Skeletal muscle cell (primary cell): ENCODE measurements around the gene SSR3.
"Not testable (repeated sequence)": the region's sequence is repeated elsewhere in the genome, so short reads cannot be mapped to it uniquely, and the experiment has no call there.

Experiments
- DNase-seq: peaks from one replicate; pipeline ENCODE4 v3.0.0-alpha.2; 2010; ENCODE audit warnings: low read depth
- H3K4me3 ChIP-seq: 2 replicates; pipeline ENCODE4 v1.5.1; 2011; ENCODE audit warnings: low read depth, mild to moderate bottlenecking, control low read depth, low read length, moderate library complexity

Gene SSR3

DNA sequence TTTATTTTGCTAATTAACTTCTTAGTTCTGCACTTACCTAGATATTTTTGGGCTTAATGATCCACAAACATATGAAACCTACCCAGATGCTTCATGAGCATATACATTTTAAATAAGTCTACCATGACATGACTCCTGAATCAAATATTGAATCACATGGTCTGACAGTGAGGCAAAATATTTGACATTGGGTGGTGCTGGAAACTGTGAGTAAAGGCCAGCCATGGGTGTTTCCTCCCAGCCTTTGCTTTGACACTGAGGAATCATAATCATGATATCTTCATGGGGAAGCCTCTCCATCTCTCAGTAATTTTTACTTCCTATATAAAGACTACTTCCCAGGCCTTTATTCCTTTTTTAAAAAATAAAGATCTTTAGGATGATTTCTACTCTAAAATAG lies 22.8 kb upstream of the SSR3 start:
- no peak for DNase-seq

DNA sequence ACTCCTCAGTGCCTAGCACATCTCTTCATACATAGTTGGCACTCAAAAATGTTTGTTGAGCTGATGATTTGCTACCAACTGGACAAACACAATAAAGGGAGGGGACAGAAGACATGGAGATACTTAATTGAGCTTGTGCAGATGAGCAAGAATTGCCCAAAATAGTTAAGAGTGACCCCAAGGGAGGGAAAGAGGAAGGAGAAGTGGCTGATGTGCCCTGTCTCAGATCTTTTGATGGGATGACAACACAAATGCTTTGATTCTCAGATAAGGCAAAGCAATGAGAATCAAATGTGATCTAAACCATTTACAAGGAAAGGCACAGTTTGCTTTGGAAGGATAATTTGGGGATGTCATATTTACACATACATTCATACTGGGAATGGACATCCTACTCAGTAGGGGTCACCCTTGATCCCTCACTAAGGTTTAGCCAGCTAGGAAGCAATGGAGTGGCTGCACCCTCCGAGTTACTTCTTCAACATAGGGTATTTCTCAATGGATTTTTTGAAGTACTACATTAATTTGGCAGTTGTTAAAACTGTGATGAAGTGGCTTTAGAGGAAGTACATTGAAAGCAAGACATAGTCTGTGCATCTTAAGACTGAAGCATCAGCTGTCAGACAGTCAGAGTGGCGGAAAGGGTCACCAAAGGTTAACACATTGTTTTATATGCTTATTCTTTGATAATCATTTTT lies 21.9 kb upstream of the SSR3 start:
- H3K4me3 ChIP-seq, result no peak overlapping the region
- DNase-seq, result no peak

More for the DNA sequence above, 22.8 kb upstream of the SSR3 start:
- no peak overlapping the region for H3K4me3 ChIP-seq

DNA sequence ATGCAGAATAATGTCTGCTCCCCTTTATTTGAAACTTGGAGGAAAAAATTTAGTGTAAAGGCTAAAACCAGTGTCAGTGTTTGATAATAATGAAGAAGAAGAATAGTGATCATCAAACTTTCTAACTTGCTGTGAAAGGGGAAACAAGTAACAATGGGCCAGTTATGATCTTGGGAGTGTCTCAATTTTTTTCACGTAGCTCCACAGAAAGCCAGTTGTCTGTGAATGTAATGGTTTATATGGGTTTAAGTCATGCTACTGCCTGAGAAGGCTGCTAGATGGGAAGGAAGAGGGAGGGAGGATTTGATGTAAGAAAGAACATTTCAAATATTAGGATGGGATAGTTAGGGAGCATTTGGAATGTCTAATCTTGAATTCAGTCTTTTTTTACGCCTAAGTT lies 21.1 kb upstream of the SSR3 start:
- no peak overlapping the region for H3K4me3 ChIP-seq
- DNase-seq, result no peak

DNA sequence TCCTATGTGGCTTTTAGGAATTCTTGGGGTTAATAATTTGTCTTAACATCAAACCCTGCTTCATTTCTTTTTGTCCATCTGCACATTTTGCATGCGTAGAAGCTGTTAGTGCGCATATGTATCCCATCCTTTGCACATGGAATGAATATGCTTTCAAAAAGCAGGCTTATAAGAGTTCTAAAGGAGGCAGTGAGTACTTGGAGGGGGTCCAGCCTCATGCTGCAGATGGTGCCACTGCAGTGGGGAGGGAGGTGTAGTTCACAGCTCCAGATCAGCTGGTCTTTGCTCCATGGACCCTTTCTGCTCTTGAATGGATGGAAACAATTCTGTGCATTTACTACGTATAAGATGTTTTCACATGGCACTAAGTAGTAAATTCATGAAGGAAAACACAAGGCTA lies 20.7 kb upstream of the SSR3 start:
- no peak overlapping the region for H3K4me3 ChIP-seq
- DNase-seq, result no peak

DNA sequence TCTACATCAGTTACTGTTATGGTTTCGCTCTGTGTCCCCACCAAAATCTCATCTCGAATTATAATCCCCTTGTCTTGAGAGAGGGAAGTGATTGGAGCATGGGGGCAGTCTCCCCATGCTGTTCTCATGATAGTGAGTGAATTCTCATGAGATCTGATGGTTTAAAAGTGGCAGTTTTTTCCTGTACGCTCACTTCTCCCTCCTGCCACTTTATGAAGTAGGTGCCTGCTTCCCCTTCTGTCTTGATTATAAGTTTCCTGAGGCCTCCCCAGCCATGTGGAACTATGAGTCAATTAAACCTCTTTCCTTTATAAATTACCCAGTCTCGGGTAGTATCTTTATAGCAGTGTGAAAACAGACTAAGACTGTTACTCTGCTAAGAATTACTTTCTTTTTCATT lies 15.0 kb upstream of the SSR3 start:
- H3K4me3 ChIP-seq, DNase-seq: not testable (repeated sequence)

DNA sequence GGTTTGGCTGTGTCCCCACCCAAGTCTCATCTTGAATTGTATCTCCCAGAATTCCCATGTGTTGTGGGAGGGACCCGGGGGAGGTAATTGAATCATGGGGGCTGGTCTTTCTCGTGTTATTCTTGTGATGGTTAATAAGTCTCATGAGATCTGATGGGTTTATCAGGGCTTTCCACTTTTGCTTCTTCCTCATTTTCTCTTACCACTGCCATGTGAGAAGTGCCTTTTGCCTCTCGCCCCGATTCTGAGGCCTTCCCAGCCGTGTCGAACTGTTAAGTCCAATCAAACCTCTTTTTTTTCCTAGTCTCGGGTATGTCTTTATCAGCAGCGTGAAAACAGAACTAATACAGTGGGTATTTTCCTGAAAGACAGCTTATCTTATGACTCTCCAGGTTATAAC lies 14.1 kb upstream of the SSR3 start:
- not testable (repeated sequence) for H3K4me3 ChIP-seq, DNase-seq

DNA sequence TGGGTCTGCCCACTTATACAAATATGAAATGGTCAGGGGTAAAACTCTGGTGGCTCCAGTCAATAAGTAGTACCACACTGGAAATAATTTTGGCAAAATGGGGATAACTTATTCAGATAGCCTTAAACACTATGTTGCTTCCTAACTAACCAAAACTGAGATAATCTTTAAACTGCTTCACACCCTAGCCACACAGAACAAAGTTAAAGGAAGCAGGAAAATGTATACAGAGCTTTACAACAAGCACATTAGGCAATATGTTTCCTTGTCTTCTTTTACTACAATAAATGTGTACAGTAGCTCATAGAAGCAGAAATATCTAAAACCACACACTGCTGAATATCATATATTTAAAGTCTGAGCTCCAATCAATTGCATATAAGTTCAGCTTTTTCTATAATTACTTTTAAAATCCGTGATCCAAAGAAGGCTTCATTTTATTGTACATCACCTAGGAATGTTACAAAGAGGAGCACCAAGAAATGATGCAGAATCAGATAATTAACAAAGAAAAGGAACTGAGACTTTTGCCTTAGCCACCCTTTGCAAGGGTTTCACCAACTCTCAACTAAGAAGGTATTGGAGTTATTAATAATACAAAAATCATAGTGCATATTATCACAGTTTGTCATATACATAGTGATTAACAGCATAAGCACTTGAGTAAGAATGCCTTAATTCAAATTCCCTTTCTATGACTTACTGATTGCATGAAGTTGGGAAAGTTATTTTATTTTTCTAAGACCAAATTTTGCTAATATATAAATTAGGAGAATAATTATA lies 9.2 kb upstream of the SSR3 start:
- no peak overlapping the region for H3K4me3 ChIP-seq
- no peak for DNase-seq

DNA sequence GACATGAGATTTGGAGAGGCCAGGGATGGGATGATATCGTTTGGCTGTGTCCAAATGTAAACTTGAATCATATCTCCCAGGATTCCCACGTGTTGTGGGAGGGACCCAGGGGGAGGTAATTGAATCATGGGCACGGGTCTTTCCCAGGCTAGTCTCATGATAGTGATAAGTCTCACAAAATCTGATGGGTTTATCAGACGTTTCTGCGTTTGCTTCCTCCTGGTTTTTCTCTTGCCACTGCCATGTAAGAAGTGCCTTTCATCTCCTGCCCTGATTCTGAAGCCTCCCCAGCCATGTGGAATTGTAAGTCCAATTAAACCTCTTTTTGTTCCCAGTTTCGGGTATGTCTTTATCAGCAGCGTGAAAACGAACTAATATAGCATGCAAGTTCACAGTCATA lies 7.6 kb upstream of the SSR3 start:
- not testable (repeated sequence) for DNase-seq, H3K4me3 ChIP-seq

DNA sequence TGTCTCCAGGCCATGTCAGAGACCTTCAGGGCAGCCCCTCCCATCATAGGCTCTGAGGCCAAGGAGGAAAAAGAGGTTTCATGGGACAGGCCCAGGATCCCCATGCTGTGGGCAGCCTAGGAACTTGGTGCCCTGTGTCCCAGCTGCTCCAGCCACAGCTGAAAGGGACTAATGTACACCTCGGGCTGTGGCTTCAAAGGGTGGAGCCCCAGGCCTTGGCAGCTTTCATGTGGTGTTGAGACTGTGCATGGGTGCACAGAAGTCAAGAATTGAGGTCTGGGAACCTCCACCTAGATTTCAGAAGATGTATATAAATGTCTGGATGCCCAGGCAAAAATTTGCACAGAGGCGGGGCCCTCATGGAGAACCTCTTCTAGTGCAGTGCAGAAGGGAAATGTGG lies 6.6 kb upstream of the SSR3 start:
- no peak for DNase-seq
- H3K4me3 ChIP-seq, result no peak overlapping the region

DNA sequence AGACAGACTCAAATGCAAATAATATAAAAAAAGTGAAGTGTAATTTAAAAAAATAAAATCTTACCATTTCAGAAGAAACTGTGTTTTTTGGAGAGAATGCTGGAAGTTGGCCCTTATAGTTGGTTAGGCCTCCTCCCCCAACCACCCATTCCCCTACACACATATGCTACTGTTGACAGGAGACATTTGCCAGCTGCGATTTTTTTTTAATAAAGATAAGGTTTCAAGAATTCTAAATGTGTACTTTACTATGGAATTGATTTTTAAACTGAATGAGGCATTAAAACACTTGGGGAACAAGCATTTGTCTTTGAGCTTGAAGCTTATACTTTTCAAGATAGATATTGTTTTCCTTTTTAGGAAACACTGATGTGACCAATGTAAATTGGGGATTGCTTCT lies 4.4 kb upstream of the SSR3 start:
- no peak for DNase-seq
- H3K4me3 ChIP-seq, result no peak overlapping the region

DNA sequence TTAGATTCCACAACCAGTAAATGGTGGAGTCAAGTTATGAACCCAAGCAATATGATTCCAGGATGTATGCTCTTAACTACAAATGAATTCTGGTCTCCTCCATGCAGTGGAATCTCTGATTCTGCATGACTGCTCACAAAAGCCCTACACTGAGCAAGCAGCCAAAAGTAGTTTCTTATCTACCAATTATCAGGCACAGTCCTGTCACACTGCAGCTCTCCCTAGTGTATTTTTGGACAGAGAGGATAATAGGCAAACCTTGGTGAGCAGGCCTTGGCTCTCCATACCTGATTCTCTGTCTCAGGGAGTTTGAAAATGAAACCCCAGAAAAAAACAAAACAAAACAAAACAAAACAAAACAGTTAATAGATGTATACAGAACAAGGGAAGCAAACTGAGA lies 3.5 kb upstream of the SSR3 start:
- no peak for DNase-seq
- no peak overlapping the region for H3K4me3 ChIP-seq

DNA sequence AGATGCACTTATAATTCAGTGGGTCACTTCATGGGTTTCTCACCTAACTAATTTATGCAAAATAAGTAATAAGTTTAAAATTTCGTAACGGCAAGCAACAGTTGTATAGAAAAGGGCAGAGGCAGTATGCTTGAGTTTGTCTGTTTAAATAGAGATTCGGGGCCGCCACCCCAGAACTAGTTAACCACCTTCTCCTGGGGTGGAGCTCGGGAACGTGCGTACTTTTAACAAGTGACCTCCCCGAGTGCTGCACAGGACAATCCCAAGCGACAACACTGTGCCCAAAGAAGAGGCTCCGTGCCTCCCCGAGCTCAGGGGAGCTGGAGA lies 439 bp downstream of the SSR3 start:
- H3K4me3 ChIP-seq, result peak overlapping the region; percentile 85
- no peak for DNase-seq

DNA sequence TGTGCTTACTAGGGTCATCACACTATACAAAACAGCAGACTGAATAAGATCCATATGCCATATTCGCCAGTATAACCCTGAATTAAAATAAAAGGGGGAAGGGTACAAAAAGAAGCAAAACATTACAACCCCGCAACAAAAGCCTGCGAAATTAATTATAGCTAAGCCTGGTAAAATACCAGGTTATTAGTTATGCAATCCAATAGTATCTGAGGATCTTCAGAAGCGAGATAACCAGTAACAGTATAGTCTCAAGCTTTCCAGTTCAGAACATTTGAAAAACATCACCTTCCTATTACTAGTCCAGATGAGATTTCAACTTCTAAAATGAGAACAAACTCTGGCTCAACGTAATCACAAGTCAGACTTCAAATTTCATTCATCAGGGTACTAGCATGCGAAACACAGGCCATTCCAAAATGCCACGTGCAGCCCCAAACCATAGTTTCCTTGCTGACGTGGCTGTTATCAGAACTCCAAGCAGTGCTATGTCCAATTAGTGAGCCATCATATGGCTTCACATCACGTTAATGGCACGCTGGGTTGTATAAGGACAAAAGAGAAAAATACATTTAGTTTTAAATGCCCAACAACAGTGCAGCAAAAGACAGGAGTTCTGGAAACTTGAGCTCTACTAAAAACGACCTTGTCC lies 1.1 kb downstream of the SSR3 start:
- peak overlapping the region; percentile 85 for H3K4me3 ChIP-seq
- no peak for DNase-seq

DNA sequence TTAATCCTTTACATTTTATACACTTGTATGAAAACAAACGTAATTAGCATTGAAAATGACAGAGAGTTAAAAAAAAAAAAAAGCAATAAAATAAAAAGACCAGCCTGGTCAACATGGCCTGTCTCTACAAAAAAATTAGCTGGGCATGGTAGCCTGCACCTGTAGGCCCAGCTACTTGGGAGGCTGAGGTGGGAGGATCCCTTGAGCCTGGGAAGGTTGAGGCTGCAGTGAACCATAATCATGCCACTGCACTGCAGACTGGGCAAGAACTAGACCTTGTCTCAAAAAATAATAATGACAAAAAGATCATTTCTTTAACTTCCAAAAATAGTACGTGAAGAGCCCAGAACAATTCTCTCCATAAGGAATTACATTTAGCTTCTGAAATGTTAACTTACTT lies 1.9 kb downstream of the SSR3 start:
- DNase-seq, result no peak
- peak overlapping the region; percentile 85 for H3K4me3 ChIP-seq

DNA sequence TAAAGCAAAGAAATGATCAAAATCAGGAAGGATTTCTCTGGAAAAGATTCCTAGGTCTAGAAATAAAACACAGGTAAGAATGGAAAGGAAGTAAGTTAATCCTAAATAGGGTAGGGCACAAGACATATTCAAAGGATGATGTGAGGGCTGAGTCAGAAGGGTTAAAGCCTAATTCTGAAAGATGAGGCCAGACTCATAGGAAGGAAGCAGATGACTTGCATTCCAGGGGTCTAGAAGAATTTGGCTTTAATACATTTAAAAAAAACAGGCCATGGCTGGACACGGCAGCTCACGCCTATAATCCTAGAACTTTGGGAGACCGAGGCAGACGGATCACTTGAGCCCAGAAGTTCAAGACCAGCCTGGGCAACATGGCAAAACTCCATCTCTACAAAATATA lies 3.2 kb downstream of the SSR3 start:
- DNase-seq, result no peak
- peak overlapping the region; percentile 85 for H3K4me3 ChIP-seq

DNA sequence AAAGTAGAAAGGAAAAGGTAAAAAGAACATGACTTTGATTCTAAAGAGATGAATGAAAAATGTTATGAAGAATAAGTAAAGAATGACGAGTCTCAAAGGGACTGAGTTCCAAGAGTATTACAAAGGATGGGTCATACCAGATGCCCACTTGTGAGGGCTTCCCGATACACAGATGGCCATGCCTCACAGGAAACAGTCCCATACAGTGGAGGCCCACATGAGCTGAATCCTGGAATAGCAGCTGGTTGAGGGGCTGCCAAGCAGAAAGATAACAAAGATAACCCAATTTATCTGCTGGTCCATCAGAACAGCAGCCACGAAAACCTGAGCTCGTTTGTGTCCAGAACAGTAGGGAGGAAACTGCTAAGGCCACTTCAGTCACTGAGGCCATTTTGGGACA lies 3.7 kb downstream of the SSR3 start:
- peak overlapping the region; percentile 27 for H3K4me3 ChIP-seq
- no peak for DNase-seq

DNA sequence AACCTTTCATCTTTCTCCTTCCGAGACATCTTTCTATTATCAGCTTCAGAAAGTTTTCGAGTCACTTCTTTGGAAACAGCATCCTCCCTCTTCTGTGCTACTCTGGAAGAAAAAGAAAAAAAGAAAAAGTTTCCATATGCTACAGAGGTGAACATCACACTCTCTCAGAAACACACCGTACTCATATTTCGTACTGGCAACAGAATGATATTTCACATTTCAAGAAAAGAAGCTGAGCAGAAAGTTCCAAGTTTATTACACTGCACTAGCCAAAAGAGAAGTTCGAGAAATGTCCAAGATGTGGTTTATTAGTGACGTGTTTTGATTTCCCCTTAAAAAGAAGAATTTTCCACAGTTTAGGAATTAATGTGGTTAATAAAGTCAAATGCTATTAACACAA lies 6.0 kb downstream of the SSR3 start:
- no peak for DNase-seq
- H3K4me3 ChIP-seq, result no peak overlapping the region

DNA sequence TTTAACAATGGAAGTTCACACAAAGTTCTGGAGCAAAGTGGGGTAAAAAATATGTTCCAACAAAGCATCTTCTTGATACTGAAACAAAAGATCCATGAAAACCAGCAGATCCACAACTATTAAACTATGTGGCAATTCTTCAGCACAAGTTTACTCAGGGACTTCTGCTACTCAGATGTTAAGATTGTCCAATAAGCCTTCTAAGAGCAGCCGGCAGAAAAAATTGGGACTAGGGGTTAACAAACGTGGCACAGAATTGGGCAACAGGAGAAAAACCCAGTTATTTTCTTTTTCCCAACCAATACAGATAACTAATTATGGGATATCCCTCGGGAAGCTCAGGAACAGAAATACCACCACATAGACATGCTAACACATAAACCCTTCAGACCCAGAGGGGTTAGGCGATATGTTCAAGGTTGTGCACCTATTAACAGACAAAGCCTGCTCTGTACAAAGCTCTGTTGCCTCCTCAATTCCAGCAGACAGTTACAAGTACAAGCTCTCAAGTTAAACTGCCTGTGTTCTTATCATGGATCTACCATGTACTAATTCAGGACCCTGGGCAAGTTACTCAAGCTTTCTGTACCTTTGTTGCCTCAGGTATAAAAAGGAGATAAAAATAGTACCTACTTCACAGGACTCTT lies 6.8 kb downstream of the SSR3 start:
- H3K4me3 ChIP-seq, result no peak overlapping the region
- DNase-seq, result no peak

DNA sequence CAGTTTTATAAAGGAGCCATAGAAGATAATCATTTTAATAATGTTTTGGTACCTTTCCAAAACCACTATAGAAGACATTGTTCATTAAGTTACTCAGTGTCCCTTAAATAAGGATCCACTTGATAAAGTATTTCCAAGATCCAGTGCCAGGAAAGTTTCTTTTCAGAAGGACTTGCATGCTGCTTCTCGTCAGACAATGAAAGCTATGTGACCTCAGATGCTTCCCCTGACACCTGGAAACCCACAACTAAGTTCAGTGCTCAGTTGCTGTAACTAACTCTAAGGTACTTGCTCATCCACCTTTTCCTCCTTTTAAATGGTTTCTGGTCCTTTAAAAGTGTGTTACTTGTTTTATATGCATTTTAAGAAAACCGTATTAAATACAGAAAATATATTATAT lies 7.3 kb downstream of the SSR3 start:
- no peak overlapping the region for H3K4me3 ChIP-seq
- DNase-seq, result no peak

DNA sequence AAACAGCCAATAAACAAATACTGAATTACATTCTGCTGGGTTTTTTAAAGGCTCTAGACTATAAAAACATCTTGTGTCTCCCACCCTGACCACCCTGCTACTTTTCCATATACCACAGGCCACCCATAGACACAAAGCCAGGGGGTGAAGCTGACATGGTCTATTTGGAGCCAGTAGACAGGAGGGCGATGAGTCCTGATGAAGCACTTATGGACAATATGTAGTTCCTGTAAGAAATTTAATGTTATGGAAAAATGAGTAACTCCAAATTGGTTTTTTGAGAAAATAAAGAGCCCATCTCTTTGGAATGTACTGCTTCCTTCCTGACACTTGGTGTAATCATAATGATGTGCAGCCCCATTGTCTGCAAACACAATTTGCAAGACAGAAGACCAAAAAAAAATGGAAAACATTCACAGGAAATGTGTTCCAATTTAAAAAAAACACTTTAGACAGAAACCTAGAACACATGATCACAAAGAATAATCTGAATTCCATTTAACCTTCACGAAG lies 11.8 kb downstream of the SSR3 start:
- H3K4me3 ChIP-seq, result no peak overlapping the region
- no peak for DNase-seq
